ENCODE data around the gene PANK3.

GRCh38 chr5:168583742-168584482, 4.7 kb upstream of the PANK3 start:
- TF ChIP-seq CTCF (IDR thresholded peaks at IDR 0.05; ENCODE audit: low read depth, low read length) (no peak), EZH2phosphoT487 (IDR thresholded peaks at IDR 0.05; ENCODE audit: low read depth) (no peak)

Data from OCI-LY3 (cell line).